K562 (cell line): Measurements from ENCODE around the gene SEPTIN2. TPM values are rescaled to one million over a fixed set of nuclear protein-coding genes. Genes with fewer than 3 reads are reported as not detected.

ENCODE experiments used
- DDX20 ChIP-seq: fragments of 450-650 bp; IDR thresholded peaks from 2 replicates; pipeline ENCODE4 v1.6.1; 2016; ENCODE audit warnings: missing genetic modification characterization, low read depth, mild to moderate bottlenecking, missing compliant biosample characterization, moderate library complexity
- HDAC6 ChIP-seq: IDR thresholded peaks from 2 replicates; pipeline ENCODE4 v1.6.1; 2012; ENCODE audit warnings: low read depth, mild to moderate bottlenecking, control low read depth, inconsistent platforms, low read length, moderate library complexity
- HMG20A ChIP-seq: fragments of 450-650 bp; formaldehyde crosslinking; conservative IDR thresholded peaks from 2 replicates; pipeline ENCODE4 v1.4.0; 2020; ENCODE audit warnings: mild to moderate bottlenecking, mixed read lengths
- MEIS2 ChIP-seq: fragments of 450-650 bp; IDR thresholded peaks from 2 replicates; pipeline ENCODE4 v1.6.1; 2014; ENCODE audit warnings: mild to moderate bottlenecking; ENCODE audit not compliant: partially characterized antibody
- SETDB1 ChIP-seq: IDR thresholded peaks from one replicate; pipeline ENCODE4 v1.6.1; 2012; ENCODE audit warnings: low read length, control low read depth, inconsistent platforms
- STAG1 ChIP-seq: sonication (generic); formaldehyde crosslinking; IDR thresholded peaks from 2 replicates; pipeline ENCODE4 v1.5.0; 2020; ENCODE audit warnings: missing genetic modification reagents, borderline replicate concordance
- TARDBP ChIP-seq: fragments of 450-650 bp; IDR thresholded peaks from 2 replicates; pipeline ENCODE4 v1.6.1; 2016
- TGIF2 ChIP-seq: sonication (generic); formaldehyde crosslinking; IDR thresholded peaks from 2 replicates; pipeline ENCODE4 v1.8.1; 2022; ENCODE audit warnings: mild to moderate bottlenecking, missing genetic modification reagents, moderate library complexity
- ZNF175 ChIP-seq: fragments of 200-800 bp; sonication (Bioruptor generic); IDR thresholded peaks from 2 replicates; pipeline ENCODE4 v1.6.1; 2016; ENCODE audit warnings: low read depth, mild to moderate bottlenecking, missing genetic modification characterization, missing compliant biosample characterization
- polyA plus RNA-seq, 8 experiments: library from polyadenylated mRNA; depleted of rRNA in 4 of 8; stranded (reverse) in 5 of 8; unstranded in 3 of 8; fragments of >200 nt; fragmentation: Nextera tagmentation in 2 of 8; fragmentation: Illumina TruSeq in 1 of 8; extraction: Ambion mirVana in 2 of 8; extraction: Trizol in 1 of 8; gene quantifications; 2 replicates each; pipeline versions ENCODE4 v1.2.1 to v1.2.3, GENCODE V29; 2011 to 2014; ENCODE audit warnings: inconsistent platforms in 1 of 8, missing spikeins in 1 of 8
- total RNA-seq, 7 experiments: library from RNA; depleted of rRNA in 6 of 7; stranded (reverse); fragments of >200 nt in 6 of 7; fragmentation: Illumina TruSeq in 2 of 7; extraction: Trizol in 2 of 7; gene quantifications; 2 replicates each; pipeline versions ENCODE4 v1.2.1 to v1.2.3, GENCODE V29; 2011 to 2021; ENCODE audit warnings: low replicate concordance in 1 of 7
- TF ChIP-seq, protein P1 (sequence below), 2 experiments: fragments of 450-650 bp in 1 of 2; sonication (generic) in 1 of 2; formaldehyde crosslinking in 1 of 2; IDR thresholded peaks in 1 of 2; conservative IDR thresholded peaks in 1 of 2; 2 replicates each; pipeline versions ENCODE4 v1.6.1 to v1.8.1; 2016 to 2023; ENCODE audit warnings: mild to moderate bottlenecking in 2 of 2, moderate library complexity in 2 of 2, inconsistent platforms in 1 of 2, missing genetic modification reagents in 1 of 2
- TF ChIP-seq, protein P2 (sequence below): sonication (generic); formaldehyde crosslinking; IDR thresholded peaks from 2 replicates; pipeline ENCODE4 v1.5.0; 2020; ENCODE audit warnings: missing genetic modification reagents
- TF ChIP-seq, protein P3 (sequence below): IDR thresholded peaks from 2 replicates; pipeline ENCODE4 v1.6.1; 2012; ENCODE audit warnings: low read depth, low read length, improper control_type of control experiment, borderline replicate concordance

Gene SEPTIN2
- total and polyA plus RNA-seq, 9 of the 15 experiments (the other 6 are each of a cell fraction or from before 2014, with no cell fraction given): 121 to 367 (median 166) TPM

DNA sequence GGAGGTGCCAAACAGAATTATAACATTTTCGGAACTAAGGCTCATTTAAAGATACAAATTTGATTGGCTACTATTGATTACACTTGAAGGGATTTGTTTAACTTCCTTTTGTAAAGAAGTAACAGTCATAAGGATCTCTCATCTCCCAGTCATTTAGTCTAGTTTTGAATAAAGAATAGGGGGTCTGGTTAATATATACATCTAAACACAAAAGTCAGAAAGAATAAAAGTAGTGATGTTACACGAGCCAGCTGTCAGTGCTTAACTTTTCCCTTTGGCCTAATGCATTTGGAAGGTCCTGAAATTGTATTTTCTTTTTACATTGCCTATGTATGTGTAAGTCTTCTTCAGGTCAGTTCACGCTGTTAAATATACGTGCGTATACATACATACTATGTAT lies 8.1 kb downstream of the SEPTIN2 start (continued):
- TF ChIP-seq, protein P1, sequence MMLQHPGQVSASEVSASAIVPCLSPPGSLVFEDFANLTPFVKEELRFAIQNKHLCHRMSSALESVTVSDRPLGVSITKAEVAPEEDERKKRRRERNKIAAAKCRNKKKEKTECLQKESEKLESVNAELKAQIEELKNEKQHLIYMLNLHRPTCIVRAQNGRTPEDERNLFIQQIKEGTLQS (IDR thresholded peaks at IDR 0.05): no peak
- TF ChIP-seq, protein P1 (CRISPR knock-in tag; conservative IDR thresholded peaks at IDR 0.05): no peak
- TF ChIP-seq HMG20A (CRISPR knock-in tag) (no peak), TARDBP (no peak), STAG1 (no peak), TGIF2 (CRISPR knock-in tag) (no peak), MEIS2 (no peak), ZNF175 (CRISPR knock-in tag) (no peak), DDX20 (no peak), SETDB1 (no peak), HDAC6 (no peak)
- TF ChIP-seq, protein P2, sequence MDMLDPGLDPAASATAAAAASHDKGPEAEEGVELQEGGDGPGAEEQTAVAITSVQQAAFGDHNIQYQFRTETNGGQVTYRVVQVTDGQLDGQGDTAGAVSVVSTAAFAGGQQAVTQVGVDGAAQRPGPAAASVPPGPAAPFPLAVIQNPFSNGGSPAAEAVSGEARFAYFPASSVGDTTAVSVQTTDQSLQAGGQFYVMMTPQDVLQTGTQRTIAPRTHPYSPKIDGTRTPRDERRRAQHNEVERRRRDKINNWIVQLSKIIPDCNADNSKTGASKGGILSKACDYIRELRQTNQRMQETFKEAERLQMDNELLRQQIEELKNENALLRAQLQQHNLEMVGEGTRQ (CRISPR knock-in tag): no peak
- TF ChIP-seq, protein P3, sequence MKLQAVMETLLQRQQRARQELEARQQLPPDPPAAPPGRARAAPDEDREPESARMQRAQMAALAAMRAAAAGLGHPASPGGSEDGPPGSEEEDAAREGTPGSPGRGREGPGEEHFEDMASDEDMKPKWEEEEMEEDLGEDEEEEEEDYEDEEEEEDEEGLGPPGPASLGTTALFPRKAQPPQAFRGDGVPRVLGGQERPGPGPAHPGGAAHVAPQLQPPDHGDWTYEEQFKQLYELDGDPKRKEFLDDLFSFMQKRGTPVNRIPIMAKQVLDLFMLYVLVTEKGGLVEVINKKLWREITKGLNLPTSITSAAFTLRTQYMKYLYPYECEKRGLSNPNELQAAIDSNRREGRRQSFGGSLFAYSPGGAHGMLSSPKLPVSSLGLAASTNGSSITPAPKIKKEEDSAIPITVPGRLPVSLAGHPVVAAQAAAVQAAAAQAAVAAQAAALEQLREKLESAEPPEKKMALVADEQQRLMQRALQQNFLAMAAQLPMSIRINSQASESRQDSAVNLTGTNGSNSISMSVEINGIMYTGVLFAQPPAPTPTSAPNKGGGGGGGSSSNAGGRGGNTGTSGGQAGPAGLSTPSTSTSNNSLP: no peak
